HG02852 (cell line): ENCODE results near the gene SLCO2B1.
"Not testable (repeated sequence)": the region's sequence is repeated elsewhere in the genome, so short reads cannot be mapped to it uniquely, and the experiment has no call there.

Source experiments
- ATAC-seq: cut with Tn5 transposase; IDR thresholded peaks from one replicate; pipeline ENCODE4 v1.9.1; 2021; ENCODE audit warnings: mild to moderate bottlenecking, moderate library complexity; ENCODE audit not compliant: unreplicated experiment

SLCO2B1 gene

GRCh38 chr11:75150879-75151278 lies at the start of gene SLCO2B1:
SLCO2B1 (plus strand) TSS chr11:75151107; CDS start chr11:75151382, 275 bp downstream.
- no peak for ATAC-seq

DNA sequence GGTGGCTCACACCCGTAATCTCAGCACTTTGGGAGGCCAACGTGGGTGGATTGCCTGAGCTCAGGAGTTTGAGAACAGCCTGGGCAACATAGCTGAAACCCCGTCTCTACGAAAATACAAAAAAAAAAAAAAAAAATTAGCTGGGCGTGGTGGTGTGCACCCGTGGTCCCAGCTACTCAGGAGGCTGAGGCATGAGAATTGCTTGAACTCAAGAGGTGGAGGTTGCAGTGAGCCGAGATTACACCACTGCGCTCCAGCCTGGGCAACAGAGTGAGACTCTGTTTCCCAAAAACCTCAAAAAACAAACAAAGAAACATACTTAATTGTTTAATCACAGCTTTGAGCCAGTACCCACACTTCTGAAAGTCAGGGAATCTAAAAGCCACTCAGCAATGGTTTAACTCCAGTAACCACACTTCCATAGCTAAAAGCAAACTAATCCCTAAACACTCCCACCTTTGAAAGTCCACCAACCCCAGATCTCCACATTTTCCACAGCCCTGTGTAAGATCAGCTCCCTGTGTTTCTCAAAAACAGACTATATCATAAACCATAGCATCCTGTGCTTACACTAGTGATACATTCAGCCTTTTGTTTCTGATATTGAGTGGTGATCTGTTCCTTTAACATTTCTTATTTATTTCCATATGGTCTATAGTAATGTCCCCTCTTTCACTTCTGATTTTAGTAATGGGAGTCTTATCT lies 49.3 kb upstream of the SLCO2B1 start:
- ATAC-seq = no peak

- no peak for ATAC-seq
Observed at GRCh38 chr11:75103380-75104026, 47.4 kb upstream of the SLCO2B1 start.

GRCh38 chr11:75105462-75105925 lies 45.4 kb upstream of the SLCO2B1 start:
- no peak for ATAC-seq

DNA sequence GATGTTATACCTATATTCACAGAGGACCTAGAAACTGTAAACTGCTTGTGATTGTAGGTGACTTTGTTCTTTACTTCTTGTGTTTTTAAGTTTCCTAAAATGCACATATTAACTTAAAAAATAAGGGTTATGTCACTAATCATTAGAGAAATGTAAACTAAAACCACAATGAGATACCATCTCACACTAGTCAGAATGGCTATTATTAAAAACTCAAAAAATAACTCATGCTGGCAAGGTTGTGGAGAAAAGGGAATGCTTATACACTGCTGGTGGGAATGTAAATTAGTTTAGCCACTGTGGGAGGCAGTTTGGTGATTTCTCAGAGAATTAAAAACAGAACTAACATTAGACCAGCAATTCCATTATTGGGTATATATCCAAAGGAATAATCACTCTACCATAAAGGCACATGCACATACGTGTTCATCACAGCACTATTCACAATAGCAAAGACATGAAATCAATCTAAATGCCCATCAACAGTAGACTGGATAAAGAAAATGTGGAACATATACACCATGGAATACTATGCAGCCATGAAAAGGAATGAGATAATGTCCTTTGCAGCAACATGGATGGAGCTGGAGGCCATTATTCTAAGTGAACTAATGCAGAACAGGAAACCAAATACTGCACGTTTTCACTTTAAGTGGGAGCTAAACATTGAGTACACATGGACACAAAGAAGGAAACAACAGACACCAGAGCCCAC lies 44.8 kb upstream of the SLCO2B1 start:
- ATAC-seq = not testable (repeated sequence)

GRCh38 chr11:75107187-75107586 lies 43.7 kb upstream of the SLCO2B1 start:
- no peak for ATAC-seq

GRCh38 chr11:75112200-75112599 lies 38.7 kb upstream of the SLCO2B1 start:
- no peak for ATAC-seq

DNA sequence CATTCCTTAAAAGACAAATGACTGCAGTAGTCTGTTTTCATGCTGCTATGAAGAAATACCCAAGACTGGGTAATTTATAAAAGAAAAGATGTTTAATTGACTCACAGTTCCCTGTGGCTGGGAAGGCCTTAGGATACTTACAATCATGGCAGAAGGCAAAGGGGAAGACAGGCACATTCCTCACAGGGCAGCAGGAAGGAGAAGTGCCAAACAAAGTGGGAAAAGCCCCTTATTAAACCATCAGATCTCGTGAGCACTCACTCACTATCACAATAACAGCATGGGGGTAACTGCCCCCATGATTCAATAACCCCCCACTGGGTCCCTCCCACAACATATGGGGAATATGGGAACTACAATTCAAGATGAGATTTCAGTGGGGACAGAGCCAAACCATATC lies 37.9 kb upstream of the SLCO2B1 start:
- no peak for ATAC-seq

GRCh38 chr11:75114465-75114864 lies 36.4 kb upstream of the SLCO2B1 start:
- ATAC-seq = no peak

GRCh38 chr11:75118577-75118976 lies 32.3 kb upstream of the SLCO2B1 start:
- ATAC-seq = no peak

DNA sequence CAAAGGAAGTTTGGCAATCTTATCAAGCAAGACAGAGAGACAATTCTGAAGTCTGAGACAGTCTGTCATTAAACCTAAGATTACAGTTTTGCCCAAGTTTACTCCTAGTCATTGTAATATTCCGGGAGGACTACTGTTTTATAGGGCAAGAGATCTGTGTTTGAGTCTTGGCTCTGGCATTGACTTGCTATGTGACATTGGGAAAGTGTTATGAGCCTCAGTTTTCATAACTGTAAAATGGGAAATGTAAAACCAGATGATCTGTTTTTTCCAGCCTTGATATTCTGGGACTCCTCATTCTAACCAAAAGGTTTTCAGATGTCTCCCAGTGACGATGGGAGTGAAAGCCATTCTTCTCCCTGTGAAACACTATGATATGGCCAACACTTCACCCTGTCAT lies 24.3 kb upstream of the SLCO2B1 start:
- ATAC-seq = no peak

DNA sequence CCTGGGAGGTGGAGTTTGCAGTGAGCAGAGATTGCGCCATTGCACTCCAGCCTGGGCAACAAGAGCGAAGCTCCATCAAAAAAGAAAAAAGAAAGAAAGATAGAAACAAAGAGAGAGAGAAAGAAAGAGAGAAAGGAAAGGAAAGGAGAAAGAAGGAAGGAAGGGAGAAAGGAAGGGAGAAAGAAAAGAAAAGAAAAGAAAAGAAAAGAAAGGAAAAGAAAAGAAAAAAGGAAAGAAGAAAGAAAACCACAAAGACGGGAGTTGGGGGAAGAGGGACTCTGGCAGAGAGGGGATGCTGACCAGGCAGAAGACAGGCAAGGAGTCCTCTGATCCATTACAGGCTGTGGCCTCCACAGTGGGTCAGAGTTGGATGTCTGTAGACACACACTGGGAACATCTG lies 18.8 kb upstream of the SLCO2B1 start:
- ATAC-seq = no peak

- ATAC-seq = no peak
Observed at GRCh38 chr11:75133976-75134375, 16.9 kb upstream of the SLCO2B1 start.

- no peak for ATAC-seq
Observed at GRCh38 chr11:75135021-75135650, 15.8 kb upstream of the SLCO2B1 start.

- no peak for ATAC-seq
Observed at GRCh38 chr11:75135651-75136050, 15.3 kb upstream of the SLCO2B1 start.

GRCh38 chr11:75140269-75141138 lies 10.4 kb upstream of the SLCO2B1 start:
- ATAC-seq = peak; percentile 45

GRCh38 chr11:75141166-75141565 lies 9.7 kb upstream of the SLCO2B1 start:
- ATAC-seq = no peak

DNA sequence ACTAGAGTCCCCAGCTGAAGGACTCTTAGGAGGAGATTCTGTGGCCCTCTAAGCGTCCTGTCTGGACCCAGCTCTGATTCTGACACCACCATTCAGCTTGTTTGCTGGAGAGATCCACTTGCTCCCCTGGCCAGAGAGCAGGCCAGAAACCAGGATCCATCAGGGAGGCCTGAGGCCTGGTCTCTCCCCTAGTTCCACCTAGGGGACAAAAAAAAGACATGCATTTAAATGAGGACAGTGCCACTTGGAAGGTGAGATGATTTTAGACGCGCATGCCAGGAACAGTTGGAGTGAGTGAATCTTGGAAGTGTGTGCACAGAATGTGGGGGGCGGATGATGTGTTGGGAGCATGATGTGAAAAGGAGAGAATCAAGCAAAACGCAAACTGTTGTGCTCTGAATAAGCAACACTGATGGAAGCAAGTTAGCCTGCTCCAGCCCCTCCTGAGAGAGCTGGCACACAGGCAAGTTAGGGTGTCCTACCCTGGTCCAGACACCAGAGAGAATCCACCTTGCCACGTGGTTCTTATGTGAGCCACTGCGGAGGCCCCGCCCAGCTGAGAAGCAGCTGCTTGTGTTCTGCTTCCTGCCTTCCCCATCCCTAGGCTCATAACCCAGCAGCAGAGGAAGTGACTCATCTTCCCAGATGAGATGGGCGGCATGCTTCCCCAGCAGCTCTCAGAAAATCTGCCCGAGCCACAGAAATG lies 8.0 kb upstream of the SLCO2B1 start:
- ATAC-seq = peak; percentile 52

- no peak for ATAC-seq
Observed at GRCh38 chr11:75143420-75143731, 7.5 kb upstream of the SLCO2B1 start.

DNA sequence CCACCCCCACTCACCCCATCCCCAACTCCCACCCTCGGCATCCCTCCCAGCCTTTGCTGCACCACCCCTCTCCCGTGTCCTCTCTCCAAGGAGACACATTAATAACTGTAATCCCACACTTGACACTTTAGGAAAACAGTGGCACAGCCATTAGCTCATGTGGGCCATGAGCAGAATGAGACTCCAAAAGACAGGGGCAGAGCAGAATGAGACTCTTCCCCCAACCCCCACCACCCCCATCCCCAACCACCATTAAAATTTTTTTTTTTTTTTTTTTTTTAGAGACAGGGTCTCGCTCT lies 6.2 kb upstream of the SLCO2B1 start:
- no peak for ATAC-seq
